Measurements from ENCODE around the gene VRK1. TPM values are rescaled to one million over a fixed set of nuclear protein-coding genes. Genes with fewer than 3 reads are reported as not detected.

Gene VRK1
- total RNA-seq, 1 experiment from 2014 or later = 26.5 TPM

- in situ Hi-C loops (cut with HindIII; ENCODE audit: low pct_unique_long_range_greater_than_20kb, low sequenced_read_pairs) = no loop called here
- H3K36me3 ChIP-seq (ENCODE audit: control insufficient read depth, insufficient read depth, low read length) = no peaks in the 10 kb centered on the region
- CTCF ChIA-PET = no interaction called here
- intact Hi-C loops (cut with micrococcal nuclease; ENCODE audit: unreplicated experiment) = no loop called here
- no peak for ATAC-seq
- H3K27ac ChIP-seq (ENCODE audit: low read length) = no peak overlapping the region
- DNase-seq (ENCODE audit: low read depth, low spot score) = no peak
- no peaks in the 10 kb centered on the region for H3K27me3 ChIP-seq (ENCODE audit: control insufficient read depth, insufficient read depth, low read length)
- H3K4me3 ChIP-seq (ENCODE audit: low read depth in 2 of 2, low read length in 2 of 2) = no peak overlapping the region
- no TSS peak for BruUV-seq (replicated peaks)
- TF ChIP-seq SIN3A (IDR thresholded peaks at IDR 0.05; ENCODE audit: borderline replicate concordance, insufficient read depth, low read depth, low read length) = no peak
- TF ChIP-seq, protein P1, sequence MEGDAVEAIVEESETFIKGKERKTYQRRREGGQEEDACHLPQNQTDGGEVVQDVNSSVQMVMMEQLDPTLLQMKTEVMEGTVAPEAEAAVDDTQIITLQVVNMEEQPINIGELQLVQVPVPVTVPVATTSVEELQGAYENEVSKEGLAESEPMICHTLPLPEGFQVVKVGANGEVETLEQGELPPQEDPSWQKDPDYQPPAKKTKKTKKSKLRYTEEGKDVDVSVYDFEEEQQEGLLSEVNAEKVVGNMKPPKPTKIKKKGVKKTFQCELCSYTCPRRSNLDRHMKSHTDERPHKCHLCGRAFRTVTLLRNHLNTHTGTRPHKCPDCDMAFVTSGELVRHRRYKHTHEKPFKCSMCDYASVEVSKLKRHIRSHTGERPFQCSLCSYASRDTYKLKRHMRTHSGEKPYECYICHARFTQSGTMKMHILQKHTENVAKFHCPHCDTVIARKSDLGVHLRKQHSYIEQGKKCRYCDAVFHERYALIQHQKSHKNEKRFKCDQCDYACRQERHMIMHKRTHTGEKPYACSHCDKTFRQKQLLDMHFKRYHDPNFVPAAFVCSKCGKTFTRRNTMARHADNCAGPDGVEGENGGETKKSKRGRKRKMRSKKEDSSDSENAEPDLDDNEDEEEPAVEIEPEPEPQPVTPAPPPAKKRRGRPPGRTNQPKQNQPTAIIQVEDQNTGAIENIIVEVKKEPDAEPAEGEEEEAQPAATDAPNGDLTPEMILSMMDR (IDR thresholded peaks at IDR 0.05) = no peak
- TF ChIP-seq, protein P2, sequence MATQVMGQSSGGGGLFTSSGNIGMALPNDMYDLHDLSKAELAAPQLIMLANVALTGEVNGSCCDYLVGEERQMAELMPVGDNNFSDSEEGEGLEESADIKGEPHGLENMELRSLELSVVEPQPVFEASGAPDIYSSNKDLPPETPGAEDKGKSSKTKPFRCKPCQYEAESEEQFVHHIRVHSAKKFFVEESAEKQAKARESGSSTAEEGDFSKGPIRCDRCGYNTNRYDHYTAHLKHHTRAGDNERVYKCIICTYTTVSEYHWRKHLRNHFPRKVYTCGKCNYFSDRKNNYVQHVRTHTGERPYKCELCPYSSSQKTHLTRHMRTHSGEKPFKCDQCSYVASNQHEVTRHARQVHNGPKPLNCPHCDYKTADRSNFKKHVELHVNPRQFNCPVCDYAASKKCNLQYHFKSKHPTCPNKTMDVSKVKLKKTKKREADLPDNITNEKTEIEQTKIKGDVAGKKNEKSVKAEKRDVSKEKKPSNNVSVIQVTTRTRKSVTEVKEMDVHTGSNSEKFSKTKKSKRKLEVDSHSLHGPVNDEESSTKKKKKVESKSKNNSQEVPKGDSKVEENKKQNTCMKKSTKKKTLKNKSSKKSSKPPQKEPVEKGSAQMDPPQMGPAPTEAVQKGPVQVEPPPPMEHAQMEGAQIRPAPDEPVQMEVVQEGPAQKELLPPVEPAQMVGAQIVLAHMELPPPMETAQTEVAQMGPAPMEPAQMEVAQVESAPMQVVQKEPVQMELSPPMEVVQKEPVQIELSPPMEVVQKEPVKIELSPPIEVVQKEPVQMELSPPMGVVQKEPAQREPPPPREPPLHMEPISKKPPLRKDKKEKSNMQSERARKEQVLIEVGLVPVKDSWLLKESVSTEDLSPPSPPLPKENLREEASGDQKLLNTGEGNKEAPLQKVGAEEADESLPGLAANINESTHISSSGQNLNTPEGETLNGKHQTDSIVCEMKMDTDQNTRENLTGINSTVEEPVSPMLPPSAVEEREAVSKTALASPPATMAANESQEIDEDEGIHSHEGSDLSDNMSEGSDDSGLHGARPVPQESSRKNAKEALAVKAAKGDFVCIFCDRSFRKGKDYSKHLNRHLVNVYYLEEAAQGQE (IDR thresholded peaks at IDR 0.05; ENCODE audit: insufficient read depth in 1 of 2, low read depth in 2 of 2, low read length in 1 of 2) = no peak
- no peak for TF ChIP-seq TCF7L2 (IDR thresholded peaks at IDR 0.05; ENCODE audit: low read depth, low read length)
- no peak for TF ChIP-seq POLR2AphosphoS5 (IDR thresholded peaks at IDR 0.05; ENCODE audit: low read depth, low read length)
- peaks cover 3% of the 10 kb centered on the region for H3K4me1 ChIP-seq (ENCODE audit: control insufficient read depth, insufficient read depth, low read length)
- POLR2A ChIA-PET = interaction anchor here (0.7 kb wide), 1 partner anchor 397 kb away, joined by 3 read pairs; no protein-coding TSS in a partner anchor
- H3K9me3 ChIP-seq (ENCODE audit: control insufficient read depth, insufficient read depth, low read depth, low read length) = no peaks in the 10 kb centered on the region
Measured at GRCh38 chr14:96799489-96800054, 2.4 kb downstream of the VRK1 start.

DNA sequence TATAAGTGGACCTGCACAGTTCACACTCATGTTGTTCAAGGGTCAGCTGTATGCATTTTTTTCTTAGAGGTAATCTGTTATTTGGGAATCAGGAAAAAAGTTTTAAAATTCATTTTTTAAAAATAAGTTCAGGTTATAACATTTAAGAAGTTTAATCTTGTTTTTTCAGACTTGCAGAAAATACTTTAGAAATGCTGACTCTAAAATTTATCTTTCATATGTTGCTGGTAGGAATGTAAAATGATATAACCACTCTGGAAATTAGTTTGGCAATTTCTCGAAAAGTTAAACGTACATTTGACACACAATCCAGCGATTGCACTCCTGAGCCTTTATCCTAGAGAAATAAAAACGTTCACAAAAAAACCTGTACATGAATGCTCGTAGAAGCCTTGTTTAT lies 4.7 kb downstream of the VRK1 start:
- Histone ChIP-seq H3K27ac (ENCODE audit: low read length) (no peak overlapping the region), H3K36me3 (ENCODE audit: control insufficient read depth, insufficient read depth, low read length) (no peaks in the 10 kb centered on the region), H3K4me3 (ENCODE audit: low read depth in 2 of 2, low read length in 2 of 2) (no peak overlapping the region), H3K4me1 (ENCODE audit: control insufficient read depth, insufficient read depth, low read length) (peaks cover 16% of the 10 kb centered on the region), H3K27me3 (ENCODE audit: control insufficient read depth, insufficient read depth, low read length) (no peaks in the 10 kb centered on the region), H3K9me3 (ENCODE audit: control insufficient read depth, insufficient read depth, low read depth, low read length) (no peaks in the 10 kb centered on the region)
- ATAC-seq (no peak), DNase-seq (ENCODE audit: low read depth, low spot score) (no peak)
- intact Hi-C loops (cut with micrococcal nuclease; ENCODE audit: unreplicated experiment) (no loop called here), in situ Hi-C loops (cut with HindIII; ENCODE audit: low pct_unique_long_range_greater_than_20kb, low sequenced_read_pairs) (no loop called here)
- POLR2A ChIA-PET = no interaction called here
- no TSS peak for BruUV-seq (replicated peaks)
- CTCF ChIA-PET = no interaction called here
- TF ChIP-seq POLR2AphosphoS5 (IDR thresholded peaks at IDR 0.05; ENCODE audit: low read depth, low read length) (no peak), TCF7L2 (IDR thresholded peaks at IDR 0.05; ENCODE audit: low read depth, low read length) (no peak), SIN3A (IDR thresholded peaks at IDR 0.05; ENCODE audit: borderline replicate concordance, insufficient read depth, low read depth, low read length) (no peak)
- TF ChIP-seq, protein P2 (IDR thresholded peaks at IDR 0.05; ENCODE audit: insufficient read depth in 1 of 2, low read depth in 2 of 2, low read length in 1 of 2) = no peak
- TF ChIP-seq, protein P1 (IDR thresholded peaks at IDR 0.05) = no peak

Measured in Panc1 (cell line).